SK-N-MC (cell line): Measurements from ENCODE around the gene SIPA1L3.

Source experiments
- EZH2 ChIP-seq: fragments of 200-600 bp; sonication (generic); IDR thresholded peaks from one replicate; pipeline ENCODE4 v1.6.1; 2017; ENCODE audit warnings: antibody characterized with exemption
- FOXP2 ChIP-seq: optimal IDR thresholded peaks from 2 replicates; pipeline ENCODE3; 2011; ENCODE audit warnings: mild to moderate bottlenecking, moderate library complexity; ENCODE audit not compliant: insufficient read depth; ENCODE audit errors: extremely low read length, control extremely low read depth
- POLR2AphosphoS5 ChIP-seq: IDR thresholded peaks from 2 replicates; pipeline ENCODE4 v1.6.1; 2012; ENCODE audit warnings: mild to moderate bottlenecking, low read depth, low read length, borderline replicate concordance

GRCh38 chr19:37931881-37932655 lies 25.1 kb downstream of the SIPA1L3 start:
- TF ChIP-seq EZH2 (no peak), POLR2AphosphoS5 (no peak), FOXP2 (no peak)
